Lower leg skin (tissue), 3 donors: Measurements from ENCODE around the gene MECR.

Experiments used
- CTCF ChIP-seq, 3 donors: fragments of 450-650 bp; IDR thresholded peaks; one replicate each; pipeline ENCODE4 v1.5.1; 2016; ENCODE audit warnings: antibody characterized with exemption in 3 of 3, mild to moderate bottlenecking in 3 of 3, moderate library complexity in 2 of 3
- POLR2A ChIP-seq, 2 donors: fragments of 450-650 bp; IDR thresholded peaks; one replicate each; pipeline ENCODE4 v1.6.1; 2016 to 2017; ENCODE audit warnings: antibody characterized with exemption in 2 of 2, mild to moderate bottlenecking in 1 of 2, moderate library complexity in 1 of 2

GRCh38 chr1:29164588-29164987 lies 66.1 kb downstream of the MECR start:
- TF ChIP-seq POLR2A (IDR thresholded peaks at IDR 0.05): no peak
- TF ChIP-seq CTCF (IDR thresholded peaks at IDR 0.05): no peak
